Spleen (tissue), 11 donors: ENCODE measurements around the gene ETV3. TPM values are rescaled to one million over a fixed set of nuclear protein-coding genes. Genes with fewer than 3 reads are reported as not detected.

Experiments
- DNase-seq: peaks from one replicate; pipeline ENCODE4 v3.0.0-alpha.2; 2020
- H3K27ac ChIP-seq, 8 donors: fragments of 200-600 bp; sonication (generic) in 7 of 8; 1 replicate in 4 of 8; 2 replicates in 4 of 8; pipeline versions ENCODE4 v1.5.0 to v1.8.0; 2016 to 2021; ENCODE audit warnings: inconsistent platforms in 4 of 8, mild to moderate bottlenecking in 4 of 8, moderate library complexity in 1 of 8
- H3K27me3 ChIP-seq, 7 donors: fragments of 200-600 bp; sonication (generic) in 6 of 7; replicated peaks in 1 of 7; 1 replicate in 4 of 7; 2 replicates in 3 of 7; pipeline versions ENCODE4 v1.5.0 to v1.8.0; 2016 to 2021; ENCODE audit warnings: inconsistent platforms in 3 of 7, mild to moderate bottlenecking in 1 of 7
- H3K36me3 ChIP-seq, 6 donors: fragments of 200-600 bp; sonication (generic) in 5 of 6; 1 replicate in 4 of 6; 2 replicates in 2 of 6; pipeline versions ENCODE4 v1.5.0 to v1.8.0; 2016 to 2021; ENCODE audit warnings: inconsistent platforms in 2 of 6
- H3K4me1 ChIP-seq, 6 donors: fragments of 200-600 bp; sonication (generic) in 5 of 6; 1 replicate in 3 of 6; 2 replicates in 3 of 6; pipeline versions ENCODE4 v1.5.0 to v1.8.0; 2016 to 2021; ENCODE audit warnings: inconsistent platforms in 3 of 6
- H3K4me3 ChIP-seq, 8 donors: fragments of 200-600 bp; sonication (generic) in 7 of 8; 1 replicate in 4 of 8; 2 replicates in 4 of 8; pipeline versions ENCODE4 v1.5.0 to v1.8.0; 2016 to 2021; ENCODE audit warnings: inconsistent platforms in 4 of 8, mild to moderate bottlenecking in 4 of 8, moderate library complexity in 2 of 8
- H3K9me3 ChIP-seq, 8 donors: fragments of 200-600 bp; sonication (generic) in 7 of 8; 1 replicate in 4 of 8; 2 replicates in 4 of 8; pipeline versions ENCODE4 v1.5.0 to v1.8.0; 2016 to 2021; ENCODE audit warnings: inconsistent platforms in 4 of 8
- CTCF ChIP-seq, 11 experiments: fragments of 200-600 bp in 7 of 11; fragments of 450-650 bp in 4 of 11; sonication (generic) in 4 of 11; IDR thresholded peaks in 8 of 11; conservative IDR thresholded peaks in 3 of 11; 1 replicate in 7 of 11; 2 replicates in 4 of 11; pipeline versions ENCODE4 v1.4.0 to v1.8.0; 2016 to 2021; ENCODE audit warnings: antibody characterized with exemption in 11 of 11, inconsistent platforms in 4 of 11, mild to moderate bottlenecking in 1 of 11
- POLR2A ChIP-seq, 3 donors: fragments of 450-650 bp; IDR thresholded peaks; one replicate each; pipeline ENCODE4 v1.5.1; 2017; ENCODE audit warnings: antibody characterized with exemption in 3 of 3, mild to moderate bottlenecking in 1 of 3
- POLR2AphosphoS5 ChIP-seq, 3 donors: sonication (generic); formaldehyde crosslinking; IDR thresholded peaks; one replicate each; pipeline ENCODE4 v1.5.1; 2017; ENCODE audit warnings: antibody characterized with exemption in 3 of 3
- WGBS, 5 donors: extraction: QIAGEN DNeasy Blood & Tissue Kit in 3 of 5; methylation state at CpG; one replicate each; pipeline versions ENCODE4 v1.1.5 to v1.1.7; 2013 to 2018; 5-methylcytosine and 5-hydroxymethylcytosine counted together
- intact Hi-C: fragments of 100-400 bp; cut with DNase I; formaldehyde crosslinking; loops from one replicate; pipeline ENCODE4 v1.15.0; 2023; ENCODE audit warnings: low total_unique reads
- polyA plus RNA-seq, 3 donors: library from polyadenylated mRNA; stranded (reverse); fragments of 200-250 nt; gene quantifications; one replicate each; pipeline ENCODE4 v1.2.1, GENCODE V29; 2013
- total RNA-seq, 7 donors: library from RNA; depleted of rRNA in 3 of 7; stranded (reverse); fragments of >200 nt in 3 of 7; fragmentation: NEBNext Ultra II Directional in 4 of 7; extraction: Animal tissue kit (Norgen Biotek cat#: 25700) in 4 of 7; gene quantifications; one replicate each; pipeline versions ENCODE4 v1.1.0 to v1.2.1, GENCODE V29; 2016 to 2021
- donor health status: healthy with polysubstance abuse.
- donor health status: DM: no; HTN: no; CAD: no; lungs with moderate emphysema.
- donor health status: DM: no; HTN: no; CAD: no.
- donor health status: Bipolar disorder and iron deficiency.
- donor health status: healthy.
- donor health status: DM: no; HTN: no; CAD: no.
- donor health status: DM: yes; HTN: yes; CAD: no.

ETV3 gene
- total and polyA plus RNA-seq, 10 donors: 4.2 to 35.9 (median 20.8) TPM

GRCh38 chr1:157115851-157116736 is 22.1 kb downstream of the ETV3 start:
- no peaks in the 10 kb centered on the region for H3K9me3 ChIP-seq
- no peak overlapping the region for H3K4me3 ChIP-seq
- intact Hi-C loops: no loop called here
- WGBS, 5 donors: 82 to 89% (median 85%) methylated on average over 16 of the region's 16 CpGs
- no peak for DNase-seq
- H3K4me1 ChIP-seq: peaks cover 0 to 25% (median 8%) of the 10 kb centered on the region in 6 donors
- H3K27me3 ChIP-seq: peaks cover 0 to 35% (median 0%) of the 10 kb centered on the region in 7 donors
- H3K27ac ChIP-seq: no peak overlapping the region
- H3K36me3 ChIP-seq: peaks cover 0 to 12% (median 0%) of the 10 kb centered on the region in 6 donors
- no peak for TF ChIP-seq CTCF (IDR thresholded peaks at IDR 0.05 in 8 of 11, conservative IDR thresholded peaks at IDR 0.05 in 3 of 11)
- TF ChIP-seq POLR2AphosphoS5 (IDR thresholded peaks at IDR 0.05): no peak
- TF ChIP-seq POLR2A (IDR thresholded peaks at IDR 0.05): no peak

- peak; percentile 54 for DNase-seq
- intact Hi-C loops: no loop called here
- TF ChIP-seq CTCF (IDR thresholded peaks at IDR 0.05 in 8 of 11, conservative IDR thresholded peaks at IDR 0.05 in 3 of 11): no peak
- TF ChIP-seq POLR2AphosphoS5 (IDR thresholded peaks at IDR 0.05): no peak
- TF ChIP-seq POLR2A (IDR thresholded peaks at IDR 0.05): no peak
These were observed 22.8 kb downstream of the ETV3 start for GRCh38 chr1:157115429-157115838.

GRCh38 chr1:157114183-157115121 is 23.7 kb downstream of the ETV3 start:
- H3K9me3 ChIP-seq: no peaks in the 10 kb centered on the region
- no peak overlapping the region for H3K27ac ChIP-seq
- peak; percentile 59 for DNase-seq
- intact Hi-C loops: no loop called here
- TF ChIP-seq CTCF (IDR thresholded peaks at IDR 0.05 in 8 of 11, conservative IDR thresholded peaks at IDR 0.05 in 3 of 11) (no peak), POLR2A (IDR thresholded peaks at IDR 0.05) (no peak)
- H3K36me3 ChIP-seq: no peaks in the 10 kb centered on the region
- 80 to 89% (median 86%) methylated on average over 16 to 18 of the region's 18 CpGs for WGBS, 5 donors
- peaks cover 0 to 47% (median 0%) of the 10 kb centered on the region in 7 donors for H3K27me3 ChIP-seq
- peaks cover 0 to 28% (median 13%) of the 10 kb centered on the region in 6 donors for H3K4me1 ChIP-seq
- no peak overlapping the region for H3K4me3 ChIP-seq

More at GRCh38 chr1:157115429-157115838, 22.8 kb downstream of the ETV3 start:
- Histone ChIP-seq H3K27me3 (peaks cover 0 to 37% (median 0%) of the 10 kb centered on the region in 7 donors), H3K4me3 (no peak overlapping the region), H3K9me3 (no peaks in the 10 kb centered on the region), H3K27ac (no peak overlapping the region), H3K4me1 (peaks cover 0 to 28% (median 11%) of the 10 kb centered on the region in 6 donors), H3K36me3 (peaks cover 0 to 7% (median 0%) of the 10 kb centered on the region in 6 donors)
- 81 to 94% (median 86%) methylated on average over 3 of the region's 3 CpGs for WGBS, 5 donors
